D341Med (cell line): Measurements from ENCODE around the gene FOXP2.
"Not testable (repeated sequence)": the region's sequence is repeated elsewhere in the genome, so short reads cannot be mapped to it uniquely, and the experiment has no call there.

Source experiments
- DNase-seq: peaks from one replicate; pipeline ENCODE4 v3.0.0; 2012; ENCODE audit warnings: low spot score

FOXP2 gene

DNA sequence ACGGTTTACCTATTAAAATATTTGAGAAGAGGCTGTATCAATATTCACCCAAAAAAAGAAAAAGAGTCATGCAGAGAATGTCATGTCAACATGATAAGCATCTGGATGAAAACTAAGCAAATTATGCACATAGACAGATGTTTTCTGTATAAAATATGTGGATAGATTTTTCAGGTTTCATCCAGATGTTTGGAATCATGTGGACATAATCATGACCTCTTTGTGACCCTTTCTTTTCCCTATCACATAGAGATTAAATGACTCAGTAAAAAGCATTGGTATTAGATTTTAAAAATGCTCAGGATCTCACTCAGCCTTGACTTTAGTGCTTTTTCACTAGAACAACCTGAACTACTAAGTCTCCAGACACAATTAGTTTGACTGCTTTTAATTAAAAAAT, 90.0 kb downstream of the FOXP2 start:
- DNase-seq: no peak

DNA sequence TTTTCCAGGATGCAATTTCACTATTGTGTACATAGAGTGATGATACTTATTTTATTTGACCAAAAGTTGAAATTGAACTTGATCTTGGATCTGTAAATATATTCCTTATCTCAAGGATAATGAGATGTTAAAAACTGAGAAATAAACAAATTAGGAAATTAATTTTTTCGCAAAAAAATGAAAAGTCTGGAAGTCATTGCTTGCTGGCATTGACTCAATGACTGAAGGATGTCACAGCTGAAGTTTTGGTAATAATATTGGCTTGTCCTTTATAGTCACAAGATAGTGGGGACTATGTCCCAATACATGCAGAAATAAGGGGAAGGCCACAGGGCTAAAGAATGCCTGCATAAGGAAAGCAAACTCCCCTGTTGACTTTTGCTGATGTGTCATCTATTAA, 92.8 kb downstream of the FOXP2 start:
- no peak for DNase-seq

DNA sequence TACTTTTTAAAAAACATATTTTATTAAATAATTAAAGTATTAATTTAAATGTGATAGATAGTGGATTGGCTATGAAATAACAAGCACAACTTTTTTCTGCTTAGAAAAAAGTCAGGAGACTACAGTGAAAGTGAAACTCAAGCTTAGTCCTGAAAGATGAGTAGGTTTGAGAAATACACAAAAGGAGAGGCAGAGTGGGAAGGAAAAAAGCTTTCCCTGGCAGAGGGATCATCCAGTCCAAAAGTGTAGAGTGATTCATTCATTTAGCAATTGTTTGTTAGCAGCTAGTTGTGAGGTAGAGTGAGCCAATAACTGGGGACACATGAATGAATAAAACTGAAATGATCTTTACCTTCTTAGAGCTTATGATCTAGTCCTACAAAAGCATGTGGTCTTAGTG, 93.5 kb downstream of the FOXP2 start:
- no peak for DNase-seq

DNA sequence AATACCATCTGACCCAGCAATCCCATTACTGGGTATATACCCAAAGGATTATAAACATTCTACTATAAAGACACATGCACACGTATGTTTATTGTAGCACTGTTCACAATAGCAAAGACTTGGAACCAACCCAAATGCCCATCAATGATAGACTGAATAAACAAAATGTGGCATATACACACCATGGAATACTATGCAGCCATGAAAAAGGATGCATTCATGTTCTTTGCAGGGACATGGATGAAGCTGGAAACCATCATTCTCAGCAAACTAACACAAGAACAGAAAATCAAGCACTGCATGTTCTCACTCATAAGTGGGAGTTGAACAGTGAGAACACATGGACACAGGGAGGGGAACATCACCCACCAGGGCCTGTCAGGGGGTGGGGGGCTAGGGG, 96.2 kb downstream of the FOXP2 start:
- DNase-seq: not testable (repeated sequence)

DNA sequence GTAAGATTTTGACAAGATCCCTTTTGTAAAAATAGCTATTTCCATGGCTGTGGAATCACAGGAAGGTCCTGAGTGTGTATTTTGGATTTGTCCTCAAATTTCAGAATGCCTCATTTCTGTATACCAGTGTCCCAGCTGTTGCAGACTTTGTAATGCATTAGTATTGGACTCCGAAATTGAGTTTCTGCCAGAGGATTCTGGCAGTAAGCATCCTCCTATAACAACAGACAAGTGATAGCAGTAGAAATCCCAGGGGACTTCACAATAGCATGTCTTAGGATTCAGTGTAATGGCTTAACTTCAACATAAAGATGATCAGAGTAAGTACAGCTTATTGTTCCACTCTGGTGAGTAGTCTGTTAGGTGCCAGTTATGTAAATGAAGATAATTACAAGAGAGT, 104.6 kb downstream of the FOXP2 start:
- peak; percentile 31 for DNase-seq

DNA sequence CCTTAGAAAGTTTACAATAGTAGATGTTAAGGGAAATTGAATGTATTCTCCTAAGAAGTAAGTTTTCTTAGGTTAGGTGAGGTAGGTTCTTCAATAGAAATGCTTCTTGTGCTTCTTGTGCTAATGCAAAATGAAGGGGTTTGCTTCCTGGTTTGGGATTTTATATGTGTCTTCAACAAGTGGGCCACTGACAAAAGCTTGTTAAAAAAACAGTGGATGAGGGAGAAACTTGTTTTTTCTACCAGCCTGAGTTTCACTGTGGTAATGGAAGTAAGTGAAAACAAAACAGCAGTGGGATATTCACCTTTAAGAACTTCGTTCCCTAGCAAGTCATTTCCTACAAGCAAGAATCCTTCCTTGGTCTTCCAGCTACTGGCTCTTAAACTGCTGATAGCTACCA, 107.5 kb downstream of the FOXP2 start:
- DNase-seq: no peak

DNA sequence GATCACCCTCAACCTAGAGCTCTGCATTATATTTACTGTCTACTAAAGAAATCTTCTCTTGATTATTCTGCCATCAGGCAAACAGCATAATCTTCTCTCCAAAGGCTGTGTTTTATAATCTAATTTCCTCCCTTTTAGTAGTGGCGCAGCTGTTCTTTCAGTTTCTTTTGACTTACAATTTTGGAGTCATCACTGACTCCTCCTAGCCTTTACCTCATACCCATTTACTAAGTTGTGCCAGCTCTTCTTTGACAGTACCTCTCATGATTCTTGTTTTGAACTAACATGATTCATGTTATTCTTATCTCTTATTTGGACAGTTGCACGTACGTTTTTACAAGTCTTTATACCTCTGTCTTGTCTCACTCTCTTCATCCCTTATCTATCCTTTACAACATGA, 113.0 kb downstream of the FOXP2 start:
- DNase-seq: no peak

DNA sequence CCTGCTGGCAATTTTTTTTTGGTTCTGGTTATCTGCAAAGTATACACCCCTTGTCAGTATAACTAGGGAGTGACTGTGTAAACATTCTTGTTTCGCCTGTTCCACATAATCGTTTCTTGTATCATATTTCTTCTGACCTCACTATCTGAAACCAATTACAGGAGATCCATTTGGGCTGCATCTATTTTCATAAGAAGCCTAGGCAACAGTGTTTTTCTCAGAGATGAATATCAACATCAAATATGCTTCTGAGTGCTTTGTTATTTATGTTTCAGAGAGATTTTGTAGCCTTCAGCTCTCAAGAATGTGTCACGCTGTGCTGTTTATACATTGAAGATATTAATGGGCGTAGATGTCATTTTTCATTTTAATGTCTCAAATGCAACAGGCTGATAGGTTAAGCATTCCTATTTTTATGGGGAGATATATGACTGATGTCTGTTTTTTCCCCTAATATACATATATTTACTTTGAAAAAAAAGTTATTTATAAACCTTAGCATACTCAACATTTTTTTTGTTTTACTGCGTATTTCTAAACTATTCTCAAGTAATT, 115.5 kb downstream of the FOXP2 start:
- DNase-seq: no peak

DNA sequence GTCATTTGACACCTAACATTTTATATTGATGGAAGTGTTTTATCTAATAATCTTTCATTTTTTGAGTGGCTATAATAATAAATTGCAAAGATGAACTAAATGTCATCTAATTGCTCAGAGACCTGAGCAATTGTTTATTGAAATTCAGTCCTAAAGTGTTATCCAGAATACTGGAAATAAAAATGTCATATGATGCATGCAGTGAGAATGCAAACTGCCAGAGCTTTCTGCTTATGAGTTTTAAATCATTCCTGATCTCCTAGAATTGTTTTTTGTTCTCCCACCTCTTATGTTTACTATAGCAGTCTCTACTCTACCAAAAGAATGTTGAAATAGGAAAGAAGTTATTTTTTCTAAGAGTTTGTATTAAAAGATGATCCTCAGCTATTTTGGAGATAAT, 116.7 kb downstream of the FOXP2 start:
- DNase-seq: no peak

DNA sequence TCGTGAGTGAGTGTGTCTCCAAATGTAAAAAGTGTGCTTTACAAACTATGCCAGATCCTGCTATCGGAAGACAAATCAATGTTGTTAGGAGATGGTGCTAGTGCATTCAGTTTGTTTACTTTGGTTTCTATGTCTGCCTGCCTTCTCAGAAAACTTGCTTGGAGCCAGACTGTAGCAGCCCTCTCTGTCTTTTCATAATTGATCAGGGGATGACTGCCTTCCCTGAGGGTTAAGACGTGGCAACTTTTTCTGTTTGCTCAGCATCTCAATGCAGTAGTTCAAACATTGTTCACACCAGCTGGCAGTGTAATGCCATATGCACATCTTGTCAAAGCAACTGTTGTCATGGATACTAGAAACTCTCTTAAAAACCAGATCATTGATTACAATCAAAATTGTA, 118.5 kb downstream of the FOXP2 start:
- DNase-seq: no peak

DNA sequence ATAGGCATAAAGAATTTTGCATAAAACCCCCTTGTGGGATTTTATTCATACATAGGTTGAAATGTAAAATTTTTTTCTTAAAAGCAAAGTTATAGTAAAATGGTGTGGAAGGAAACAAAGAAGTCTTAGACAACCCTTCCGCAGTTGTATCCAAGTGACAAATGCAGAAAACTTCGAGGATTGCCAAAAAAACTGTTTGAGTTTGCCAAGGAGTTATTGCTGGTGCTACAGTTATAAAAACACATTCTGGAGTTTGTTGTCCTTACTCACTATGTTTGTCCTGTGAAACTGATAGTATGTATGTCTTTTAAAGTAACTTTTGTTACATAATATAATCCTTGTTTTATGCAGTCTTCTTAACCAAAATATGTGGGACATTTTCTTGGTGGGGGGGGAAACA, 120.3 kb downstream of the FOXP2 start:
- no peak for DNase-seq

DNA sequence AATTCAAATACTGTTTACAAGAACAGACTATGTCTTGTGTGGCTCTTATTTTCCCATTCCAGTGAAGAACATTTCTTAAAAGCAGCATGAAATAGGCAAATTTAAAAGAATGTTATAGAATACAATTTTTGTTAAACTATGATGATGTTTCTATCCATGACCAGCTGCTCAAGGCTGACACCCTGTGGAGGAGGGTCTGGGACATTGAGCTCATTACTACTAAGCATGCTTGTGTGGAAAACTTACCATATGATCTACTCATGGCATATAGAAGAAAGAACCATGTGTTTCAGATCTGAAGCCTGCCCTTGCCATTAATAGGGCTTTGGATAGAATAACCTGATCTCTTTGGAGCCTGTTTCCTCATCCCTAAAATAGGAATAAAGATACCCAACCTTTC, 125.0 kb downstream of the FOXP2 start:
- peak; percentile 36 for DNase-seq

DNA sequence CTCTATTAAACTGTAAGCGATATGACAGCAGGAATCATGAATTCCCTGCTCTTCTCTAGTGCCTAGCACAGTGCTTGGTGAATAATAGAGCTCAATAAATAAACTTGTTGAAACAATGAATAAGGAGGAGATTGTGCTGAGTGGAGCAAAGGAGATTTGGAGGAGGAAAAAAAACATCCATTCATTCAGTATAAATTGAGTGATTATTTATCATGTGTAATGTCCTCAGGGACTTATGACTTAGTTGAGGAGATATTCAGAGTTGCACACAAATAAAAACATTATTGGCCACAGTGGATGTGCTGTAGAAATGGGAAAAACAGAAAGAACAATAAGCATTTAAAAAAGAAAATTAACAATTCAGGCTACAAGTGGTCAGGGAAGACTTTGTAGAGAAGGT, 125.7 kb downstream of the FOXP2 start:
- DNase-seq: no peak

DNA sequence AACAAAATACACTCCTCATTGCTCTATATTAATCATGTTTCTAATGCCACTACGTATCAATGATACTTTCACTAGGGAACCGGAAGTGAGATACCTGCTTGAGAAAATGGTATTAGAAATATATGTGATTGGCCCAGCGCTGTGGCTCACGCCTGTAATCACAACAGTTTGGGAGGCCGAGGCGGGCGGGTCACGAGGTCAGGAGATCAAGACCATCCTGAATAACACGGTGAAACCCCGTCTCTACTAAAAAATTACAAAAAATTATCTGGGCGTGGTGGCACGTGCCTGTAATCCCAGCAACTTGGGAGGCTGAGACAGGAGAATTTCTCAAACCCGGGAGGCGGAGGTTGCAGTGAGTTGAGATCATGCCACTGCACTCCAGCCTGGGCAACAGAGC, 132.7 kb downstream of the FOXP2 start:
- DNase-seq: not testable (repeated sequence)

DNA sequence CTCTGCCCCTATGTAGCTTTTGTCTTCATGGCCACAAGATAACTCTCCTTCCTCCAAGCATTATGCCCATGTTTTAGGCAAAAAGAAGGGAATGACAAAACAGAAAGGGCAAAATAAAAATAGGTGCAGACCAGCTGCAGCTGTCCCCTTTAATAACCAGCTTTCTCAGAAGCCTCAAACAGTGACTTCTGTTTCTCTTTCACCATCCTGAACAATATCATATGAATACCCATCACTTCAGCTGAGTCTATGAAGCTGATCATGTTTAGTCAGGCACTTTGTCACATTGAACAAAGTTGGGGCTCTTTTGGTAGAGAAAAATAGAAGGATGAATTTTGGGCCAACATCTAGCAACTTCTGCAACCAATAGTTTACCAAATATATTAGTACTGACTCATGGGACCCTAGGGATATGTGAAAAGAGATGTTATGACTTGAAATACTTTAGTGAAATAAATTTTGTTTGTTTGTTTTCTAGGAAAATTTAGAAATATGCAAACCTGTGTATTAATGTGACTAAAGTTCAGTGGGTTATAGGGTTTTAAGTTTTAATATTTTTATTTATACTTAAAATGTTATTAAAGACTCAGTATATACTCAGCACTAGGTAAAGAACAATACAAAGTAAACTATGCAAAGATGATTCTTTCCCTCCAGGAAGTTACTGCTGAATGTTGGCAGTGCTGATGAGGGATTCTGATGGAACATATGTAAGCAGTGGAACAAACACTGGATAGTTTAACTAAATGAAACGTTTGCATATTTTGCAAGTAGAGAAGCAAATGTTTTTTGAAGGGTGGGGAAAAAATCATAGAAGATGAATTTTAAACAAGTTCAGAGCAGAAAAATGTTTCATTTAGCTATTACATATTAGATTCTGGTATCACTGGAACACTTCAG, 133.7 kb downstream of the FOXP2 start:
- DNase-seq: no peak

DNA sequence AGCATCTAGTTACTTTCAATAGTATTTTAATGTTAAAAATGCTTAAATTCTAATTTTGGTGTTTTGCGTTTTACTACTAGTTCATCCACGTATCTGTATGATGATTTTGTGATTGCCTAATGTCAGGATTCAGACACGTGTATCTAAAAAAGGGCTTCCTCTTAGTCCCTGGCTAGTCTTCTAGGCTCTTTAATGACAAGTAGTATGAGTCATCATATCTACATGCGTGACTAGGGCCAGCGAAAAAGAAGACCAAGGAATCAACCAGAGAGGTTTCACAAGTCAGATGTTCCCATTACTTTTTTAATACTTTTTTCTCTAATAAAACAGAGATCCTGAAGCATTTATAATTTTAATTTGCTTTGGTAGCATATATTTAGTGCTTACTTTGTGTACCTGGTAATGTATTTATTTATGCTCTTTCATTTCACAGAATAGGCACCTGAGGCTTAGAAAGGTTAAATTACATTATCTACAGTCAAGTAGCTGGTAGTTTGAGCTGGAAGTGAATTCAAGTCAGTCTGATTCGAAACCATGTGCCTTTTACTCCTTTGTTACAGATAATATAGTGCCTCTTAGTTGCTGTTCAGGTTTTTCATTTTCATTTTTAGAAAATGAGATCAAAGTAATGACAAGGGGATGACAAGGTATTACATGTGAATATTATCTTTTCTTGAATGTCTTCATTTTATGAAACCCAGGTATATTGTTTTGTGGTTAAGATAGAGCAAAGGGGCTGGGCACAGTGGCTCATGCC, 140.3 kb downstream of the FOXP2 start:
- DNase-seq: no peak

DNA sequence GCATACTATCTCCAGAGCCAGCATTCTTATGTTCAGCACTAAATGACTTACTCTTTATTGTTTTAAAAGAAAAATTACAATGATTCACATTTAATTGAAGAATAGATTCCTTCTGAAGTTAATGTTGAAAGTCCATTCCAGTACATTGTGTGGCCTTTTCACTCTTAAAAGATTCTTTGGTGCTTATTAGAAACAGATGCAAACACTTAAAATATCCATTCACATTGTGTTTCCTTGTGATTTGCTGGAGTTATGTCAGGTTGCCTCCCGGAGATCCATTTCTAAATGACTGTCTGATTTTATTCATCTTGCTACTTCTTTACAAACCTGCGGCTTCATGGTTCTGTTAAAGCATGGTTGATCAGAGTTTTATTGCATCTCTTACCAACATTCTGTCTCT, 152.8 kb downstream of the FOXP2 start:
- DNase-seq: no peak

DNA sequence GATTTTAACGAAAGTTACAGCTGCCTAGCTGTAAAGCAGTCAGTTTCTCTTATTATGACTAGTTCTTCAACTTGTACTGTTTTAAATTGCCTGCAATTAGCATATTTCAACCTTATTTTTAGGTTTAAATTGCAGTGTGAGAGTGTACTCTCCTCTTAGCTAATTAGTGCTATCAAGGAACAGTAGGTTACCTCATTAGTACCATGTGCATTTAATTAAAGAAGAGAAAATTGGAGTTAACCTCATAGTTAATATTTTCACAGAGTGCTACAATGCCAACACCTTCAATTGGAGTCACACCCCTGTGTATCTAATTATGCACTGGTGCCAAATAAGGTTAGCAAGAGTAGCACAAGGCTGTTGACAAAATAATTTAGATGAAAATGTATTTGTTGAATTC, 154.6 kb downstream of the FOXP2 start:
- DNase-seq: no peak

DNA sequence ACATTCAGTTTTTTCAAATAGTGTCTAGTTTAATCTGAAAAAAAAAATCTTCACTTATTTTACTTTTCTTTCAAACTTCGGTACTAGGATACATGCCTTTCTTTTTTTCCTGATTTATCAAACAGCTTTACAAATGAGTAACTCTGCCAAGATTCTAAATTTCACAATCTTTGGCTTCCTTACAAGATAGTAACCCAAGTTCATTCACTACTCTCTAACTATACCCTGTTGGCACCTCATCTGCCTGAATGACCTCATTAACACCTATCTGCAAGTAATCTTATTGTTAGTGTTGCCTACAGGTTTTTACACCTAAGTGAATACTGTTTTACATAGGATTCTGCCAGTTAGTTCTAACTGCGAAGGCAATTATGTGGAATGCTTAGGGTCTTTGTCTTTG, 159.8 kb downstream of the FOXP2 start:
- DNase-seq: no peak

DNA sequence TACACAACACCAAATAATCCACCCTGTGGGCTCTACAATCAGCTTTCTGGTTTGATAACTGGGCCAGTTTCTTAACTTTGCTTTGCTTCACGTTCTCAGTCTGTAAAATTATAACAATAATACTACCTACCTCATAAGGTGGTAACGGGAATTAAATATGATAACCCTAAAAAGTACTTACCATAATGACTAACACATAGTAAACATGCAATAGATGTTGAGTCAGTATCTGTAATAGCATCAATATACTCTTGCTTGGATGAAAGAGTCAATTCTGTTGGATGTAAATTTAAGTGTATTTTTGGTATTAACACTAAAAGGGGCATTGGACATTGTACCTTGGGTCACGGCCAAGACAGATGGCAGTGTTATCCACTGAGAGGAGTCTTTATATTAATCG, 160.5 kb downstream of the FOXP2 start:
- no peak for DNase-seq

DNA sequence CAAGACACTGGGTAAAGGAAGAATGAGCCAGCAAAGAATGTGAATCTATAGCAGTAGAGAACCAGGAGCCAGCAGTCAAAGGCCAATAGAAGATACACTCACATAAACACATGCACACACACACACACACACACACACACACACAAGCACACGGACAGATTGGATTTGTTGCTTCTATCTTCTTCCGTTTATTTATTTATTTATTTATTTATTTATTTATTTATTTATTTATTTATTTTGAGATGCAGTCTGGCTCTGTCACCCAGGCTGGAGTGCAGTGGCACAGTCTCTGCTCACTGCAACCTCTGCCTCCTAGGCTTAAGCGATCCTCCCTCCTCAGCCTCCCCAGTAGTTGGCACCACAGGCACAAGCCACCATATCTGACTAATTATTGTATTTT, 166.3 kb downstream of the FOXP2 start:
- DNase-seq: not testable (repeated sequence)

DNA sequence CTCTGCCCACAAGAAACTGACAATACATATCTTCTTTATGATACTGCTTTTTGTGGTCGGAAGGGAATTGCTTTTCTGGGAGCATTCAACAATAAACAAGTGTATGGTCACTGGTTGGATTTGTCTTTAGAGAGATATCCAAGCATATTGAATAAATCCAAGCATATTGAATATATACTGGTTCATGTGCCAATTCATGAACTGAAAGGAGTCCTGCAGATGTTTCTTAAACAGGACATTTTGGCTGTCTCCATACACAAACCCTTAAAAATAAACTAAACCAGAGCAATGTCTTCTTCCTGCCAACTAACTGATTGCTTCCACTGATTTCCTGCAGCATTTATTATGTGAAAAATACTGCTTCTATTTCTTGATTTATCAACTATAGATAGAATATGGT, 173.9 kb downstream of the FOXP2 start:
- no peak for DNase-seq

DNA sequence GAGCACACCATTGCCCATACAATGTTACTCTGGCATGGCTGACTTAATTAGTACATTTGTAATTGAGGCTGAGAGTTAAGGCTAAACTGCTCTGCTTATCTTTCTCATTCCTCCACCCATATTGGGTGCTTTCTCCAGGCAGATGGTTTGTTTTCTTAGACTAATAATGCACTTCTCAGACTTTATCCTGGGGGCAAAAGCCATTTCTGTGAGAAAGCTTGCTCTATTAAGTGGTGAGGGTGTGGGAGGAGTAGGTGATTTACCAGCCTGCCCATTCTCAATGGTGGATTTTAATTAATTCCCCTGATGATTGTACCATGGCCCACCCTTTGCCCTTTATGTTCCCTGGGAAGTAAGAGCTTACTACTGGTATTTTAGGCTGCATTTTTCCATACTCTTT, 174.8 kb downstream of the FOXP2 start:
- DNase-seq: no peak
